ENCODE results near the gene OSGIN1.

Gene OSGIN1

GRCh38 chr16:83973581-83974385, 20.7 kb downstream of the OSGIN1 start:
- no peaks in the 10 kb centered on the region for H3K36me3 ChIP-seq (ENCODE audit: insufficient read depth, low read length)

GRCh38 chr16:83974475-83974874, 21.4 kb downstream of the OSGIN1 start:
- Histone ChIP-seq H3K9me3 (ENCODE audit: control insufficient read depth, insufficient read depth, low read length) (no peaks in the 10 kb centered on the region; the same call in 1 of the 2 replicates), H3K4me1 (ENCODE audit: insufficient read depth, low read length) (no peaks in the 10 kb centered on the region; the same call in 1 of the 2 replicates), H3K36me3 (ENCODE audit: insufficient read depth, low read length) (no peaks in the 10 kb centered on the region), H3K9ac (ENCODE audit: low read depth, low read length) (no peak overlapping the region)

More at GRCh38 chr16:83973581-83974385, 20.7 kb downstream of the OSGIN1 start:
- Histone ChIP-seq H3K4me1 (ENCODE audit: insufficient read depth, low read length) (no peaks in the 10 kb centered on the region; the same call in 1 of the 2 replicates), H3K9ac (ENCODE audit: low read depth, low read length) (no peak overlapping the region), H3K9me3 (ENCODE audit: control insufficient read depth, insufficient read depth, low read length) (no peaks in the 10 kb centered on the region)

- Histone ChIP-seq H3K4me1 (ENCODE audit: insufficient read depth, low read length) (no peaks in the 10 kb centered on the region), H3K9ac (ENCODE audit: low read depth, low read length) (no peak overlapping the region), H3K9me3 (ENCODE audit: control insufficient read depth, insufficient read depth, low read length) (no peaks in the 10 kb centered on the region; the same call in 1 of the 2 replicates), H3K36me3 (ENCODE audit: insufficient read depth, low read length) (no peaks in the 10 kb centered on the region)
These were observed 22.7 kb downstream of the OSGIN1 start for GRCh38 chr16:83975590-83976260.

GRCh38 chr16:83977056-83977815, 24.2 kb downstream of the OSGIN1 start:
- Histone ChIP-seq H3K4me1 (ENCODE audit: insufficient read depth, low read length) (no peaks in the 10 kb centered on the region), H3K9ac (ENCODE audit: low read depth, low read length) (no peak overlapping the region), H3K9me3 (ENCODE audit: control insufficient read depth, insufficient read depth, low read length) (no peaks in the 10 kb centered on the region; the same call in 1 of the 2 replicates), H3K36me3 (ENCODE audit: insufficient read depth, low read length) (no peaks in the 10 kb centered on the region)

GRCh38 chr16:83978401-83978904, 25.4 kb downstream of the OSGIN1 start:
- Histone ChIP-seq H3K4me1 (ENCODE audit: insufficient read depth, low read length) (no peaks in the 10 kb centered on the region), H3K9me3 (ENCODE audit: control insufficient read depth, insufficient read depth, low read length) (no peaks in the 10 kb centered on the region; the same call in 1 of the 2 replicates), H3K9ac (ENCODE audit: low read depth, low read length) (no peak overlapping the region), H3K36me3 (ENCODE audit: insufficient read depth, low read length) (no peaks in the 10 kb centered on the region)

GRCh38 chr16:83979441-83979840, 26.4 kb downstream of the OSGIN1 start:
- Histone ChIP-seq H3K9ac (ENCODE audit: low read depth, low read length) (no peak overlapping the region), H3K9me3 (ENCODE audit: control insufficient read depth, insufficient read depth, low read length) (no peaks in the 10 kb centered on the region; the same call in 1 of the 2 replicates), H3K4me1 (ENCODE audit: insufficient read depth, low read length) (no peaks in the 10 kb centered on the region), H3K36me3 (ENCODE audit: insufficient read depth, low read length) (no peaks in the 10 kb centered on the region)

GRCh38 chr16:83980794-83981193, 27.8 kb downstream of the OSGIN1 start:
- Histone ChIP-seq H3K9me3 (ENCODE audit: control insufficient read depth, insufficient read depth, low read length) (no peaks in the 10 kb centered on the region; the same call in 1 of the 2 replicates), H3K4me1 (ENCODE audit: insufficient read depth, low read length) (no peaks in the 10 kb centered on the region), H3K36me3 (ENCODE audit: insufficient read depth, low read length) (no peaks in the 10 kb centered on the region), H3K9ac (ENCODE audit: low read depth, low read length) (no peak overlapping the region)

GRCh38 chr16:83981799-83982198, 28.8 kb downstream of the OSGIN1 start:
- H3K9me3 ChIP-seq (ENCODE audit: control insufficient read depth, insufficient read depth, low read length), result no peaks in the 10 kb centered on the region; the same call in 1 of the 2 replicates
- H3K4me1 ChIP-seq (ENCODE audit: insufficient read depth, low read length), result no peaks in the 10 kb centered on the region

GRCh38 chr16:83983491-83983890, 30.5 kb downstream of the OSGIN1 start:
- H3K9ac ChIP-seq (ENCODE audit: low read depth, low read length), result no peak overlapping the region
- no peaks in the 10 kb centered on the region for H3K36me3 ChIP-seq (ENCODE audit: insufficient read depth, low read length)
- no peaks in the 10 kb centered on the region for H3K4me1 ChIP-seq (ENCODE audit: insufficient read depth, low read length)
- no peaks in the 10 kb centered on the region; the same call in 1 of the 2 replicates for H3K9me3 ChIP-seq (ENCODE audit: control insufficient read depth, insufficient read depth, low read length)

More at GRCh38 chr16:83981799-83982198, 28.8 kb downstream of the OSGIN1 start:
- H3K36me3 ChIP-seq (ENCODE audit: insufficient read depth, low read length), result no peaks in the 10 kb centered on the region
- no peak overlapping the region for H3K9ac ChIP-seq (ENCODE audit: low read depth, low read length)

GRCh38 chr16:83989300-83989699, 36.3 kb downstream of the OSGIN1 start:
- Histone ChIP-seq H3K9me3 (ENCODE audit: control insufficient read depth, insufficient read depth, low read length) (no peaks in the 10 kb centered on the region), H3K4me1 (ENCODE audit: insufficient read depth, low read length) (no peaks in the 10 kb centered on the region), H3K9ac (ENCODE audit: low read depth, low read length) (no peak overlapping the region)

GRCh38 chr16:83990492-83990891, 37.5 kb downstream of the OSGIN1 start:
- Histone ChIP-seq H3K4me1 (ENCODE audit: insufficient read depth, low read length) (no peaks in the 10 kb centered on the region), H3K36me3 (ENCODE audit: insufficient read depth, low read length) (no peaks in the 10 kb centered on the region), H3K9me3 (ENCODE audit: control insufficient read depth, insufficient read depth, low read length) (no peaks in the 10 kb centered on the region), H3K9ac (ENCODE audit: low read depth, low read length) (no peak overlapping the region)

More at GRCh38 chr16:83989300-83989699, 36.3 kb downstream of the OSGIN1 start:
- H3K36me3 ChIP-seq (ENCODE audit: insufficient read depth, low read length), result no peaks in the 10 kb centered on the region

- H3K36me3 ChIP-seq (ENCODE audit: insufficient read depth, low read length), result no peaks in the 10 kb centered on the region
- no peak overlapping the region for H3K9ac ChIP-seq (ENCODE audit: low read depth, low read length)
- no peaks in the 10 kb centered on the region for H3K4me1 ChIP-seq (ENCODE audit: insufficient read depth, low read length)
- H3K9me3 ChIP-seq (ENCODE audit: control insufficient read depth, insufficient read depth, low read length), result no peaks in the 10 kb centered on the region
These were observed 39.6 kb downstream of the OSGIN1 start for GRCh38 chr16:83992624-83993023.

- Histone ChIP-seq H3K4me1 (ENCODE audit: insufficient read depth, low read length) (no peaks in the 10 kb centered on the region), H3K36me3 (ENCODE audit: insufficient read depth, low read length) (no peaks in the 10 kb centered on the region), H3K9me3 (ENCODE audit: control insufficient read depth, insufficient read depth, low read length) (no peaks in the 10 kb centered on the region), H3K9ac (ENCODE audit: low read depth, low read length) (no peak overlapping the region)
These were observed 41.0 kb downstream of the OSGIN1 start for GRCh38 chr16:83994087-83994486.

- Histone ChIP-seq H3K36me3 (ENCODE audit: insufficient read depth, low read length) (no peaks in the 10 kb centered on the region), H3K9me3 (ENCODE audit: control insufficient read depth, insufficient read depth, low read length) (no peaks in the 10 kb centered on the region), H3K9ac (ENCODE audit: low read depth, low read length) (no peak overlapping the region), H3K4me1 (ENCODE audit: insufficient read depth, low read length) (no peaks in the 10 kb centered on the region)
These were observed 41.7 kb downstream of the OSGIN1 start for GRCh38 chr16:83994703-83995102.

Data from ES-I3 (cell line).